K562 treated with DMSO at 1 percent for 4 hours (cell line): ENCODE measurements around the gene ITPKA. TPM values are rescaled to one million over a fixed set of nuclear protein-coding genes. Genes with fewer than 3 reads are reported as not detected.

Experiments used
- total RNA-seq: library from RNA; unstranded; fragments of 300-600 nt; gene quantifications from 2 replicates; pipeline ENCODE4 v1.2.3, GENCODE V29; 2022; ENCODE audit not compliant: insufficient read depth

ITPKA gene
- total RNA-seq = 53.9 and 64.3 TPM in 2 replicates

GRCh38 chr15:41493205-41493901 lies at the start of gene ITPKA:
TSS of gene ITPKA (plus strand) at chr15:41493874. CDS start at chr15:41493928, 54 bp downstream.

DNA sequence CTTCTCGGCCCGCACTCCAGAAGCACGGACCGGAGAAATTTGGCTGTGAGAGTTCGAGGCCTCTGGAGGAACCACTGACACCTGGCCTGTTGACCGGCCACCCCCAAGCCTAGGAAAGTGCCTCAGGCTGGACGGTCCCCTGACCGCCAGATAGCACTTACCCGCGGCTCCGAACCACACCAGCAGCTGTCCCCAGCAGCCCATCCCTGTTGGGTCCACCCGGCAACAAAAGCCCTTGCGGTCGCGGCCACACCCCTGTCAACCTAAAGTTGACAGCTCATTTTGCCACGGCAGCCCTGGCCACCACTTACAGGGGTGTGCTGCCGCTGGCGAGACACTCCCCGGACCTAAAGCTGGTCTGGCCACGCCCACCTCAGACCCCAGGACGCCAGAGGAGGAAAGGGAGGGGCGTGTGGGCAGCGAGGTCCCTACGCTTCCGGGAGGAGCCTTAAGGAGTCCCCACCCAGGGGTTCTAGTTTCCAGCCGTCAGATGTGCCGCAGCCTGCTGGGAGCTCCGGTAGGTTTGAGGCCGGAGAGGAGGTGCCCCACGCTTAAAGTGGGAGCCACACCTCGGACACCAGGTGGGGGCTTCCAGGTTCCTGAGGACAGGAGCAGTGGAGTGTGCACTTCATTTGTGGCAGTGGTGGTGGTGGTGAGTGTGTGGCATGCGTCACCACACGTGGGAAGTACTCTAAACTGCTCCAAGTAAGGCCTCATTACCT lies 20.0 kb downstream of the ITPKA start, which contains the start of gene LTK:
TSS of gene LTK (minus strand) at position 322 of the 722 bp plus-strand sequence. CDS start at position 204, 118 bp downstream.

Other genes starting within 250 kb of the ITPKA start
- 47.0 and 51.2 TPM in 2 replicates for gene OIP5, start 161.3 kb upstream of the ITPKA start, total RNA-seq
- gene NUSAP1, start 161.0 kb upstream of the ITPKA start, total RNA-seq = 104 and 108 TPM in 2 replicates
- gene NDUFAF1, start 91.4 kb upstream of the ITPKA start, total RNA-seq = 13.7 and 16.9 TPM in 2 replicates
- gene RTF1, start 76.8 kb upstream of the ITPKA start, total RNA-seq = 18.5 and 21.5 TPM in 2 replicates
- gene LTK, start 20.0 kb downstream of the ITPKA start, total RNA-seq = 13.5 and 14.9 TPM in 2 replicates
- gene RPAP1, start 50.4 kb downstream of the ITPKA start, total RNA-seq = 28.8 and 31.7 TPM in 2 replicates
- gene TYRO3, start 65.3 kb downstream of the ITPKA start, total RNA-seq = 20.3 and 20.9 TPM in 2 replicates
- 4.9 and 6.0 TPM in 2 replicates for gene MGA, start 166.5 kb downstream of the ITPKA start, total RNA-seq